Neural cell (in vitro differentiated cells): Measurements from ENCODE around the gene UBAC2. TPM values are rescaled to one million over a fixed set of nuclear protein-coding genes. Genes with fewer than 3 reads are reported as not detected.

ENCODE experiments used
- H2AFZ ChIP-seq: fragments of 200-600, 300-800 bp; sonication (generic), shearing (Covaris generic); 2 replicates; pipeline ENCODE4 v1.6.0; 2014; ENCODE audit warnings: low read depth, mild to moderate bottlenecking, antibody characterized with exemption, low read length, moderate library complexity
- H3F3A ChIP-seq: fragments of 200-600 bp; shearing (Covaris generic); 2 replicates; pipeline ENCODE4 v1.6.1; 2016; ENCODE audit warnings: mild to moderate bottlenecking, moderate library complexity, mixed read lengths, antibody characterized with exemption, low read length; ENCODE audit not compliant: insufficient read depth, poor library complexity, severe bottlenecking
- H3K27ac ChIP-seq: fragments of 200-600, 300-800 bp; sonication (generic), shearing (Covaris generic); 2 replicates; pipeline ENCODE4 v1.5.1; 2014; ENCODE audit warnings: mild to moderate bottlenecking, low read length, moderate library complexity
- H3K27me3 ChIP-seq: fragments of 300-800, 200-600 bp; sonication (generic), shearing (Covaris generic); 2 replicates; pipeline ENCODE4 v1.6.0; 2014; ENCODE audit warnings: mild to moderate bottlenecking, low read depth, low read length, moderate library complexity; ENCODE audit not compliant: insufficient read depth
- H3K36me3 ChIP-seq: fragments of 300-800, 200-600 bp; sonication (generic), shearing (Covaris generic); 2 replicates; pipeline ENCODE4 v1.5.1; 2014; ENCODE audit warnings: mild to moderate bottlenecking, antibody characterized with exemption, low read length, moderate library complexity; ENCODE audit not compliant: insufficient read depth
- H3K4me2 ChIP-seq: fragments of 300-800, 200-600 bp; sonication (generic), shearing (Covaris generic); 2 replicates; pipeline ENCODE4 v1.6.0; 2014; ENCODE audit warnings: mild to moderate bottlenecking, low read length
- H3K4me3 ChIP-seq: fragments of 300-800, 200-600 bp; sonication (generic), shearing (Covaris generic); 2 replicates; pipeline ENCODE4 v1.5.1; 2014; ENCODE audit warnings: mild to moderate bottlenecking, low read length, moderate library complexity
- H3K79me2 ChIP-seq: fragments of 200-600 bp; shearing (Covaris generic); replicated peaks from 2 replicates; pipeline ENCODE4 v1.6.0; 2014; ENCODE audit warnings: mild to moderate bottlenecking, low read length, moderate library complexity; ENCODE audit not compliant: insufficient read depth
- H3K9ac ChIP-seq: fragments of 300-800, 200-600 bp; sonication (generic), shearing (Covaris generic); 2 replicates; pipeline ENCODE4 v1.6.1; 2016; ENCODE audit warnings: mild to moderate bottlenecking, low read length, mixed read lengths
- H3K9me2 ChIP-seq: fragments of 200-600 bp; shearing (Covaris generic); 2 replicates; pipeline ENCODE4 v1.6.1; 2016; ENCODE audit warnings: mild to moderate bottlenecking, low read length, mixed read lengths; ENCODE audit not compliant: insufficient read depth
- H3K9me3 ChIP-seq: fragments of 200-600, 300-800 bp; sonication (generic), shearing (Covaris generic); 2 replicates; pipeline ENCODE4 v1.6.1; 2016; ENCODE audit warnings: mild to moderate bottlenecking, mixed run types, low read length, moderate library complexity, mixed read lengths
- H4K20me1 ChIP-seq: fragments of 200-600 bp; shearing (Covaris generic); 2 replicates; pipeline ENCODE4 v1.6.1; 2016; ENCODE audit warnings: mild to moderate bottlenecking, mixed run types; ENCODE audit not compliant: insufficient read depth
- CTCF ChIP-seq: fragments of 450-650 bp; IDR thresholded peaks from 2 replicates; pipeline ENCODE4 v1.5.1; 2014; ENCODE audit warnings: antibody characterized with exemption, mild to moderate bottlenecking, moderate library complexity; ENCODE audit not compliant: poor library complexity, severe bottlenecking
- EP300 ChIP-seq: fragments of 450-650 bp; conservative IDR thresholded peaks from 2 replicates; pipeline ENCODE4 v1.6.1; 2014; ENCODE audit warnings: antibody characterized with exemption, mild to moderate bottlenecking, moderate library complexity; ENCODE audit not compliant: poor library complexity, severe bottlenecking
- EZH2 ChIP-seq: fragments of 200-600, 300-800 bp; shearing (Covaris generic), sonication (generic); IDR thresholded peaks from 2 replicates; pipeline ENCODE4 v1.6.1; 2014; ENCODE audit warnings: antibody characterized with exemption, low read length, borderline replicate concordance, mild to moderate bottlenecking; ENCODE audit not compliant: insufficient read depth, poor library complexity, severe bottlenecking
- TAF1 ChIP-seq: IDR thresholded peaks from 2 replicates; pipeline ENCODE4 v1.6.1; 2012; ENCODE audit warnings: low read depth
- polyA plus RNA-seq: library from polyadenylated mRNA; depleted of rRNA; stranded (reverse); fragments of >200 nt; gene quantifications from 2 replicates; pipeline ENCODE4 v1.2.3, GENCODE V29; 2014
- TF ChIP-seq, protein P1 (sequence below): IDR thresholded peaks from 2 replicates; pipeline ENCODE4 v1.6.1; 2012; ENCODE audit warnings: borderline replicate concordance

The UBAC2 gene
- polyA plus RNA-seq, 1 donor from 2014 or later, result 56.9 TPM

- H3K9me2 ChIP-seq, result no peaks in the 10 kb centered on the region
- H3K4me2 ChIP-seq, result no peak overlapping the region
- H3K9ac ChIP-seq, result no peak overlapping the region
- H3K79me2 ChIP-seq, result no peaks in the 10 kb centered on the region
- no peaks in the 10 kb centered on the region for H3K9me3 ChIP-seq
- TF ChIP-seq, protein P1, sequence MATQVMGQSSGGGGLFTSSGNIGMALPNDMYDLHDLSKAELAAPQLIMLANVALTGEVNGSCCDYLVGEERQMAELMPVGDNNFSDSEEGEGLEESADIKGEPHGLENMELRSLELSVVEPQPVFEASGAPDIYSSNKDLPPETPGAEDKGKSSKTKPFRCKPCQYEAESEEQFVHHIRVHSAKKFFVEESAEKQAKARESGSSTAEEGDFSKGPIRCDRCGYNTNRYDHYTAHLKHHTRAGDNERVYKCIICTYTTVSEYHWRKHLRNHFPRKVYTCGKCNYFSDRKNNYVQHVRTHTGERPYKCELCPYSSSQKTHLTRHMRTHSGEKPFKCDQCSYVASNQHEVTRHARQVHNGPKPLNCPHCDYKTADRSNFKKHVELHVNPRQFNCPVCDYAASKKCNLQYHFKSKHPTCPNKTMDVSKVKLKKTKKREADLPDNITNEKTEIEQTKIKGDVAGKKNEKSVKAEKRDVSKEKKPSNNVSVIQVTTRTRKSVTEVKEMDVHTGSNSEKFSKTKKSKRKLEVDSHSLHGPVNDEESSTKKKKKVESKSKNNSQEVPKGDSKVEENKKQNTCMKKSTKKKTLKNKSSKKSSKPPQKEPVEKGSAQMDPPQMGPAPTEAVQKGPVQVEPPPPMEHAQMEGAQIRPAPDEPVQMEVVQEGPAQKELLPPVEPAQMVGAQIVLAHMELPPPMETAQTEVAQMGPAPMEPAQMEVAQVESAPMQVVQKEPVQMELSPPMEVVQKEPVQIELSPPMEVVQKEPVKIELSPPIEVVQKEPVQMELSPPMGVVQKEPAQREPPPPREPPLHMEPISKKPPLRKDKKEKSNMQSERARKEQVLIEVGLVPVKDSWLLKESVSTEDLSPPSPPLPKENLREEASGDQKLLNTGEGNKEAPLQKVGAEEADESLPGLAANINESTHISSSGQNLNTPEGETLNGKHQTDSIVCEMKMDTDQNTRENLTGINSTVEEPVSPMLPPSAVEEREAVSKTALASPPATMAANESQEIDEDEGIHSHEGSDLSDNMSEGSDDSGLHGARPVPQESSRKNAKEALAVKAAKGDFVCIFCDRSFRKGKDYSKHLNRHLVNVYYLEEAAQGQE, result no peak
- TF ChIP-seq TAF1, result no peak
- no peak for TF ChIP-seq CTCF
- TF ChIP-seq EP300, result no peak
- no peak for TF ChIP-seq EZH2
- H3F3A ChIP-seq, result no peaks in the 10 kb centered on the region
- H3K27me3 ChIP-seq, result no peaks in the 10 kb centered on the region
- no peak overlapping the region for H2AFZ ChIP-seq
- no peak overlapping the region for H3K27ac ChIP-seq
- no peaks in the 10 kb centered on the region for H3K36me3 ChIP-seq
- H4K20me1 ChIP-seq, result no peaks in the 10 kb centered on the region
- H3K4me3 ChIP-seq, result no peak overlapping the region
Observed at GRCh38 chr13:99277629-99278028, 77.0 kb downstream of the UBAC2 start.

DNA sequence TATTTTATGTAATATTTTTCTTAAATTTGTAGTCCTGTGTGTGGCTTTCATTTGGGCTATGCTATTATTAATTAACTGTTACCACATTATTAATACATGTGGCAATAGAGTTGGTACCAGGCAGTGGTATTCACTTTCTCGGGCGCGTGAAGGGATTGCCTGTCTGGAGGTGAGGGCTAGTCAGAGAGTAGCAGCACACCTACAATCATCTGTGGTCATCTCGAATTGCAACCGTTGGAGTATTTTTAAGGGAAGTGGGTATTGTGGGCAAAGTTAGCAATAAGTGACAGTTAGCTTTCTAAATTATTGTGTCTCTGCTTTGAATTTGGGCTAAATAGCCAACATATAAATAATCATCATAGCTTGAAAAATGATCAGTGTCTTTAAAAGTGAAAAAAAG lies 77.5 kb downstream of the UBAC2 start:
- Histone ChIP-seq H3K4me3 (no peak overlapping the region), H3K27ac (no peak overlapping the region), H3K27me3 (no peaks in the 10 kb centered on the region)

More for the DNA sequence above, 77.5 kb downstream of the UBAC2 start:
- Histone ChIP-seq H3K9me2 (no peaks in the 10 kb centered on the region), H4K20me1 (no peaks in the 10 kb centered on the region), H3K9me3 (no peaks in the 10 kb centered on the region), H3K79me2 (no peaks in the 10 kb centered on the region), H3K4me2 (no peak overlapping the region), H3F3A (no peaks in the 10 kb centered on the region), H3K9ac (no peak overlapping the region), H2AFZ (no peak overlapping the region), H3K36me3 (no peaks in the 10 kb centered on the region)
- no peak for TF ChIP-seq CTCF
- TF ChIP-seq TAF1, result no peak
